K562 (cell line): ENCODE data around the gene IL20RB. TPM values are rescaled to one million over a fixed set of nuclear protein-coding genes. Genes with fewer than 3 reads are reported as not detected.

Experiments used
- ATAC-seq: fragments of 200-7000 bp; cut with Tn5 transposase; 3 replicates; pipeline ENCODE4 v1.9.1; 2020; ENCODE audit warnings: moderate library complexity
- BruUV-seq: library from RNA; stranded (reverse); fragments of 400-500 nt; replicated peaks from 2 replicates; lab custom pipeline; 2021; lab: Mats Ljungman, UMichigan
- CTCF ChIA-PET: fragments of 300-600 bp; formaldehyde crosslinking; extraction: SDS; loops from one replicate; lab custom pipeline; 2021; ENCODE audit warnings: low intra/inter-chr PET ratio; lab: Yijun Ruan, JAX
- POLR2A ChIA-PET: fragments of 300-600, 350-650 bp; sonication (Branson Sonifier 250); formaldehyde crosslinking; extraction: SDS; loops from one replicate; lab custom pipeline; 2021; ENCODE audit warnings: antibody characterized with exemption, inconsistent platforms; lab: Yijun Ruan, JAX
- DNase-seq, 4 experiments: peaks; one replicate each; pipeline versions ENCODE4 v3.0.0 to v3.0.0-alpha.2; 2011 to 2018; ENCODE audit warnings: low spot score in 3 of 4, mixed read lengths in 3 of 4; ENCODE audit errors: extremely low read depth in 1 of 4
- FAIRE-seq: peaks from 2 replicates; lab custom pipeline; 2011; peaks lifted over from hg19 to GRCh38; lab: Jason Lieb, UNC
- H2AFZ ChIP-seq: 2 replicates; pipeline ENCODE4 v1.6.0; 2011; ENCODE audit warnings: low read depth, low read length, control low read depth, inconsistent platforms
- H3K27ac ChIP-seq: fragments of 200-600 bp; 3 replicates; pipeline ENCODE4 v1.8.0; 2011; ENCODE audit warnings: low read depth, mild to moderate bottlenecking, control low read depth, inconsistent platforms, low read length, moderate library complexity, mixed read lengths; ENCODE audit errors: extremely low read depth
- H3K27me3 ChIP-seq, 2 experiments: fragments of 300-600 bp in 1 of 2; 2 replicates in 1 of 2; 3 replicates in 1 of 2; pipeline versions ENCODE4 v1.6.0 to v1.8.0; 2011; ENCODE audit warnings: inconsistent platforms in 2 of 2, low read length in 2 of 2, mild to moderate bottlenecking in 1 of 2, mixed read lengths in 1 of 2, moderate library complexity in 1 of 2; ENCODE audit not compliant: control insufficient read depth in 2 of 2, insufficient read depth in 2 of 2
- H3K36me3 ChIP-seq: fragments of 300-600 bp; 3 replicates; pipeline ENCODE4 v1.8.0; 2011; ENCODE audit warnings: mild to moderate bottlenecking, low read length, inconsistent platforms; ENCODE audit not compliant: control insufficient read depth, insufficient read depth
- H3K4me1 ChIP-seq, 2 experiments: fragments of 200-600 bp in 1 of 2; replicated peaks in 1 of 2; 2 replicates in 1 of 2; 3 replicates in 1 of 2; pipeline versions ENCODE4 v1.5.1 to v1.8.0; 2011; ENCODE audit warnings: inconsistent platforms in 2 of 2, low read length in 2 of 2, mild to moderate bottlenecking in 1 of 2, mixed read lengths in 1 of 2, moderate library complexity in 1 of 2; ENCODE audit not compliant: control insufficient read depth in 2 of 2, insufficient read depth in 2 of 2
- H3K4me2 ChIP-seq: 2 replicates; pipeline ENCODE4 v1.6.1; 2011; ENCODE audit warnings: low read length, control low read depth, inconsistent platforms, mixed read lengths; ENCODE audit not compliant: insufficient read depth
- H3K4me3 ChIP-seq: fragments of 200-600 bp; sonication (generic), shearing (Covaris generic); 2 replicates; pipeline ENCODE4 v1.5.1; 2016; ENCODE audit warnings: control low read depth, inconsistent platforms
- H3K79me2 ChIP-seq: fragments of 200-600 bp; 3 replicates; pipeline ENCODE4 v1.8.0; 2011; ENCODE audit warnings: low read length, inconsistent platforms; ENCODE audit not compliant: control insufficient read depth, insufficient read depth
- H3K9ac ChIP-seq, 2 experiments: 2 replicates each; pipeline versions ENCODE4 v1.6.0 to v1.6.1; 2011; ENCODE audit warnings: low read depth in 2 of 2, low read length in 2 of 2, control low read depth in 1 of 2, inconsistent platforms in 1 of 2, mild to moderate bottlenecking in 1 of 2, mixed read lengths in 1 of 2; ENCODE audit not compliant: insufficient read depth in 1 of 2
- H3K9me1 ChIP-seq: one replicate; pipeline ENCODE4 v1.6.0; 2011; ENCODE audit warnings: inconsistent platforms, mild to moderate bottlenecking, low read length, moderate library complexity; ENCODE audit not compliant: control insufficient read depth, insufficient read depth
- H3K9me3 ChIP-seq: replicated peaks from 2 replicates; pipeline ENCODE4 v1.5.1; 2011; ENCODE audit warnings: low read depth, low read length, inconsistent platforms; ENCODE audit not compliant: control insufficient read depth, insufficient read depth
- H4K20me1 ChIP-seq: replicated peaks from 2 replicates; pipeline ENCODE4 v1.6.1; 2011; ENCODE audit warnings: low read length, inconsistent platforms, mixed read lengths; ENCODE audit not compliant: control insufficient read depth, insufficient read depth
- ATF3 ChIP-seq, 2 experiments: fragments of 450-650 bp in 1 of 2; sonication (generic) in 1 of 2; formaldehyde crosslinking in 1 of 2; IDR thresholded peaks in 1 of 2; conservative IDR thresholded peaks in 1 of 2; 2 replicates each; pipeline versions ENCODE4 v1.6.1 to v1.8.1; 2016 to 2023; ENCODE audit warnings: mild to moderate bottlenecking in 2 of 2, moderate library complexity in 2 of 2, inconsistent platforms in 1 of 2, missing genetic modification reagents in 1 of 2
- CEBPG ChIP-seq, 3 experiments: fragments of 200-800 bp in 1 of 3; sonication (Bioruptor generic) in 1 of 3; sonication (generic) in 1 of 3; formaldehyde crosslinking in 1 of 3; IDR thresholded peaks in 2 of 3; conservative IDR thresholded peaks in 1 of 3; 2 replicates each; pipeline versions ENCODE4 v1.6.1 to v1.8.0; 2016 to 2022; ENCODE audit warnings: missing compliant biosample characterization in 2 of 3, missing genetic modification characterization in 2 of 3, mild to moderate bottlenecking in 1 of 3, missing genetic modification reagents in 1 of 3
- FOXK1 ChIP-seq: sonication (generic); formaldehyde crosslinking; IDR thresholded peaks from 2 replicates; pipeline ENCODE4 v1.8.0; 2022; ENCODE audit warnings: missing genetic modification reagents, mild to moderate bottlenecking, borderline replicate concordance
- HDGF ChIP-seq: fragments of 450-650 bp; IDR thresholded peaks from 2 replicates; pipeline ENCODE4 v1.6.1; 2016
- MEIS2 ChIP-seq: fragments of 450-650 bp; IDR thresholded peaks from 2 replicates; pipeline ENCODE4 v1.6.1; 2014; ENCODE audit warnings: mild to moderate bottlenecking; ENCODE audit not compliant: partially characterized antibody
- NFATC3 ChIP-seq: fragments of 450-650 bp; IDR thresholded peaks from 2 replicates; pipeline ENCODE4 v1.6.1; 2017; ENCODE audit warnings: mild to moderate bottlenecking
- NFIX ChIP-seq: fragments of 250-450 bp; sonication (Bioruptor Pico); IDR thresholded peaks from 2 replicates; pipeline ENCODE4 v1.4.0; 2020; ENCODE audit warnings: low read depth, mild to moderate bottlenecking, moderate library complexity
- NFRKB ChIP-seq: fragments of 450-650 bp; IDR thresholded peaks from 2 replicates; pipeline ENCODE4 v1.6.1; 2016; ENCODE audit warnings: low read depth
- PURB ChIP-seq: sonication (generic); formaldehyde crosslinking; IDR thresholded peaks from 2 replicates; pipeline ENCODE4 v1.9.0; 2021; ENCODE audit warnings: low read depth, mild to moderate bottlenecking, missing genetic modification reagents
- SLC30A9 ChIP-seq: fragments of 250-450 bp; sonication (Bioruptor Pico); IDR thresholded peaks from 2 replicates; pipeline ENCODE4 v1.8.0; 2022; ENCODE audit warnings: mild to moderate bottlenecking, moderate library complexity
- ZNF146 ChIP-seq: IDR thresholded peaks from one replicate; pipeline ENCODE4 v1.6.1; 2018; ENCODE audit warnings: missing compliant biosample characterization; ENCODE audit not compliant: unreplicated experiment
- ZNF584 ChIP-seq: fragments of 200-800 bp; sonication (Bioruptor generic); IDR thresholded peaks from 2 replicates; pipeline ENCODE4 v1.6.1; 2016; ENCODE audit warnings: low read depth, mild to moderate bottlenecking, missing genetic modification characterization, missing compliant biosample characterization
- ZNF766 ChIP-seq: fragments of 200-800 bp; sonication (Bioruptor generic); conservative IDR thresholded peaks from 2 replicates; pipeline ENCODE4 v1.6.1; 2016; ENCODE audit warnings: missing genetic modification characterization, missing compliant biosample characterization
- WGBS: fragments of 100-300 bp; shearing (Covaris generic); methylation state at CpG from one replicate; pipeline ENCODE4 v1.1.6; 2016; ENCODE audit warnings: low coverage, mixed read lengths; ENCODE audit not compliant: insufficient coverage; ENCODE audit errors: missing lambda C conversion rate; 5-methylcytosine and 5-hydroxymethylcytosine counted together
- in situ Hi-C: fragments of 300-500 bp; cut with MboI; formaldehyde crosslinking; loops from 4 replicates; pipeline ENCODE4 v1.15.0; 2018; ENCODE audit warnings: inconsistent platforms, mixed read lengths
- intact Hi-C: fragments of 100-400 bp; cut with micrococcal nuclease; formaldehyde crosslinking; loops from 2 replicates; pipeline ENCODE4 v1.14.2; 2022
- polyA plus RNA-seq, 8 experiments: library from polyadenylated mRNA; depleted of rRNA in 4 of 8; stranded (reverse) in 5 of 8; unstranded in 3 of 8; fragments of >200 nt; fragmentation: Nextera tagmentation in 2 of 8; fragmentation: Illumina TruSeq in 1 of 8; extraction: Ambion mirVana in 2 of 8; extraction: Trizol in 1 of 8; gene quantifications; 2 replicates each; pipeline versions ENCODE4 v1.2.1 to v1.2.3, GENCODE V29; 2011 to 2014; ENCODE audit warnings: inconsistent platforms in 1 of 8, missing spikeins in 1 of 8
- total RNA-seq, 7 experiments: library from RNA; depleted of rRNA in 6 of 7; stranded (reverse); fragments of >200 nt in 6 of 7; fragmentation: Illumina TruSeq in 2 of 7; extraction: Trizol in 2 of 7; gene quantifications; 2 replicates each; pipeline versions ENCODE4 v1.2.1 to v1.2.3, GENCODE V29; 2011 to 2021; ENCODE audit warnings: low replicate concordance in 1 of 7

IL20RB gene
- total and polyA plus RNA-seq, 9 of the 15 experiments (the other 6 are each of a cell fraction or from before 2014, with no cell fraction given), result 0.77 to 9.9 (median 6.1) TPM

GRCh38 chr3:136952292-136952691, 5.5 kb upstream of the IL20RB start:
- ChIA-PET CTCF (interaction anchor here (0.5 kb wide), 1 partner anchor 99 kb away, joined by 3 read pairs; no protein-coding TSS in a partner anchor), POLR2A (no interaction called here)
- Histone ChIP-seq H3K4me1 (peaks cover 0 to 17% of the 10 kb centered on the region in 2 experiments; a peak in 2 of 5 replicates), H3K9me1 (no peaks in the 10 kb centered on the region), H3K27ac (no peak overlapping the region), H3K9ac (no peak overlapping the region), H3K27me3 (no peaks in the 10 kb centered on the region), H4K20me1 (no peaks in the 10 kb centered on the region), H3K79me2 (no peaks in the 10 kb centered on the region), H3K9me3 (no peaks in the 10 kb centered on the region), H3K4me3 (no peak overlapping the region), H3K4me2 (no peak overlapping the region), H2AFZ (no peak overlapping the region), H3K36me3 (peaks cover 4% of the 10 kb centered on the region; the same call in 1 of the 3 replicates)
- DNase-seq (no peak), FAIRE-seq (no peak), ATAC-seq (no peak)
- in situ Hi-C loops, result no loop called here
- intact Hi-C loops, result no loop called here
- TF ChIP-seq PURB (CRISPR knock-in tag) (no peak), ZNF584 (CRISPR knock-in tag) (no peak), ATF3 (IDR thresholded peaks at IDR 0.05) (no peak), ATF3 (CRISPR knock-in tag; conservative IDR thresholded peaks at IDR 0.05) (no peak), NFATC3 (no peak), CEBPG (CRISPR knock-in tag; IDR thresholded peaks at IDR 0.05) (no peak), CEBPG (tag; conservative IDR thresholded peaks at IDR 0.05 in 1 of 2, IDR thresholded peaks at IDR 0.05 in 1 of 2) (no peak), ZNF766 (CRISPR knock-in tag) (no peak), ZNF146 (no peak), SLC30A9 (CRISPR knock-in tag) (no peak), NFRKB (no peak), FOXK1 (CRISPR knock-in tag) (no peak), NFIX (CRISPR knock-in tag) (no peak), HDGF (no peak), MEIS2 (no peak)
- 23% methylated on average over 1 of the region's 1 CpG for WGBS
- BruUV-seq, result no TSS peak
